Uterus (tissue), 4 donors: ENCODE results near the gene ACSS2. TPM values are rescaled to one million over a fixed set of nuclear protein-coding genes. Genes with fewer than 3 reads are reported as not detected.
"Not testable (repeated sequence)": the region's sequence is repeated elsewhere in the genome, so short reads cannot be mapped to it uniquely, and the experiment has no call there.

Experiments
- DNase-seq, 2 donors: peaks; one replicate each; pipeline ENCODE4 v3.0.0-alpha.2; 2019 to 2020
- H3K27ac ChIP-seq, 2 donors: fragments of 200-600 bp; sonication (generic); 1 replicate in 1 of 2; 2 replicates in 1 of 2; pipeline ENCODE4 v1.5.1; 2016 to 2018
- H3K27me3 ChIP-seq, 2 donors: fragments of 200-600 bp; sonication (generic); one replicate each; pipeline ENCODE4 v1.5.1; 2018 to 2019; ENCODE audit warnings: control low read depth in 1 of 2
- H3K36me3 ChIP-seq, 2 donors: fragments of 200-600 bp; sonication (generic); one replicate each; pipeline ENCODE4 v1.5.1; 2019; ENCODE audit warnings: control low read depth in 1 of 2
- H3K4me1 ChIP-seq, 2 donors: fragments of 200-600 bp; sonication (generic); one replicate each; pipeline ENCODE4 v1.5.1; 2018 to 2019; ENCODE audit warnings: control low read depth in 1 of 2
- H3K4me3 ChIP-seq, 2 donors: fragments of 200-600 bp; sonication (generic); 1 replicate in 1 of 2; 2 replicates in 1 of 2; pipeline ENCODE4 v1.5.1; 2018 to 2019; ENCODE audit warnings: mild to moderate bottlenecking in 1 of 2
- H3K9me3 ChIP-seq, 2 donors: fragments of 200-600 bp; sonication (generic); one replicate each; pipeline ENCODE4 v1.5.1; 2019; ENCODE audit warnings: control low read depth in 1 of 2
- POLR2A ChIP-seq, 2 donors: fragments of 450-650 bp; IDR thresholded peaks; one replicate each; pipeline ENCODE4 v1.6.1; 2016; ENCODE audit warnings: antibody characterized with exemption in 2 of 2, mild to moderate bottlenecking in 1 of 2, moderate library complexity in 1 of 2
- intact Hi-C: fragments of 100-400 bp; cut with DNase I; formaldehyde crosslinking; loops from one replicate; pipeline ENCODE4 v1.15.1; 2023; ENCODE audit warnings: low total_unique reads
- total RNA-seq, 4 donors: library from RNA; depleted of rRNA in 3 of 4; stranded (reverse); fragments of >200 nt in 3 of 4; gene quantifications; one replicate each; pipeline versions ENCODE4 v1.1.0 to v1.2.4, GENCODE V29; 2014 to 2023
- TF ChIP-seq, protein P1 (sequence below), 4 experiments: fragments of 200-600 bp in 2 of 4; fragments of 450-650 bp in 2 of 4; sonication (generic) in 2 of 4; IDR thresholded peaks; one replicate each; pipeline ENCODE4 v1.5.1; 2016 to 2019; ENCODE audit warnings: antibody characterized with exemption in 4 of 4, mild to moderate bottlenecking in 2 of 4, moderate library complexity in 1 of 4
- donor health status: DM: yes; HTN: yes; CAD: no.

Gene ACSS2
- total RNA-seq, 4 donors from 2014 or later, result 18.8 to 138 (median 48.7) TPM

DNA sequence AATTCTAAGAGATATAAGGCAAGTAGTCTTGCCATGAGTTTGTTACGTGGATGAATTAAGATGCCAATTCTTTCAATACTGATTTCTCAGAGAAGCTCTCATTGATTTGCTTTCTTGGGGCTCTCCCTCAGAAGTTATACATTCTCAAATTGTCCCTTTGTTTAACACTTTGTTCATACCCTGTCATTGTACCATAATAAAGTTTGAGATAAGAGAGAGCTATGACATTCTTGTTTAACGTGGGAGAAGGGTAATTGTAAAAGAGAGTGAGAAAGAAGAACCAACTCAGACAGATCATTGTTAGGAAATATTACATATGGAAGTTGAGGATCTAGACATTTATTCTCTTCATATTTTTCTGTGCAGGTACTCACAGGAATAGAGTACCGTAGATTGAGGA lies 19.1 kb downstream of the ACSS2 start:
- intact Hi-C loops, result no loop called here
- H3K36me3 ChIP-seq, result no peaks in the 10 kb centered on the region
- TF ChIP-seq, protein P1, sequence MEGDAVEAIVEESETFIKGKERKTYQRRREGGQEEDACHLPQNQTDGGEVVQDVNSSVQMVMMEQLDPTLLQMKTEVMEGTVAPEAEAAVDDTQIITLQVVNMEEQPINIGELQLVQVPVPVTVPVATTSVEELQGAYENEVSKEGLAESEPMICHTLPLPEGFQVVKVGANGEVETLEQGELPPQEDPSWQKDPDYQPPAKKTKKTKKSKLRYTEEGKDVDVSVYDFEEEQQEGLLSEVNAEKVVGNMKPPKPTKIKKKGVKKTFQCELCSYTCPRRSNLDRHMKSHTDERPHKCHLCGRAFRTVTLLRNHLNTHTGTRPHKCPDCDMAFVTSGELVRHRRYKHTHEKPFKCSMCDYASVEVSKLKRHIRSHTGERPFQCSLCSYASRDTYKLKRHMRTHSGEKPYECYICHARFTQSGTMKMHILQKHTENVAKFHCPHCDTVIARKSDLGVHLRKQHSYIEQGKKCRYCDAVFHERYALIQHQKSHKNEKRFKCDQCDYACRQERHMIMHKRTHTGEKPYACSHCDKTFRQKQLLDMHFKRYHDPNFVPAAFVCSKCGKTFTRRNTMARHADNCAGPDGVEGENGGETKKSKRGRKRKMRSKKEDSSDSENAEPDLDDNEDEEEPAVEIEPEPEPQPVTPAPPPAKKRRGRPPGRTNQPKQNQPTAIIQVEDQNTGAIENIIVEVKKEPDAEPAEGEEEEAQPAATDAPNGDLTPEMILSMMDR (IDR thresholded peaks at IDR 0.05), result no peak
- no peak for TF ChIP-seq POLR2A (IDR thresholded peaks at IDR 0.05)
- H3K4me3 ChIP-seq, result no peak overlapping the region
- H3K9me3 ChIP-seq, result no peaks in the 10 kb centered on the region
- no peak overlapping the region for H3K27ac ChIP-seq
- no peaks in the 10 kb centered on the region for H3K4me1 ChIP-seq
- H3K27me3 ChIP-seq, result no peaks in the 10 kb centered on the region
- no peak for DNase-seq

DNA sequence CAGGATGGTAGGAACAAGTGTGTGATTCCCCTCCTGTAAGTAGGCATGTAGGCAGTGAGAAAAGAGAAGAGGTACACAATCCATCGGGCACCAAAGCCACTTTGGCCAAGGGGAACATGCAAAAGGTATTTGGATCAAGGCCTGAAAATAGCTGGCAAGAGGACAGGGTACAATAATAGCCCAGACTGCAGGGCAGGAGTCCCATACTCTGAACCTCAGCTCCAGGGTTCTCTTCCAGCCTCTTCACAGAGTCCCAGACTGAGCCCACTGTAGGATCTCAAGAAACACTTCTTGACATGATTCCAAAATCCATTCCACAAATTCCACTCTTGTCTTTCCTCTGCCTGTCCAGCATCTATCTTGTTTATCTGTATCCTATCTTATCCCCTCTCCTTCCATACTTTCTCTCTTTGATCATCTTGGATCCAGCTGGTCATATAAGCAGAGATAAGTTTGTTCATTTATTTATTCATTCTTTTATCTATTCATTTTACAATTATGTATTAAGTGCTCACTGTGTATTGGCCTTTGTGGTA lies 19.7 kb downstream of the ACSS2 start:
- Histone ChIP-seq H3K9me3 (no peaks in the 10 kb centered on the region), H3K27me3 (no peaks in the 10 kb centered on the region), H3K4me3 (no peak overlapping the region), H3K4me1 (no peaks in the 10 kb centered on the region), H3K27ac (no peak overlapping the region), H3K36me3 (no peaks in the 10 kb centered on the region)
- TF ChIP-seq, protein P1 (IDR thresholded peaks at IDR 0.05), result no peak
- no peak for TF ChIP-seq POLR2A (IDR thresholded peaks at IDR 0.05)
- DNase-seq, result no peak
- intact Hi-C loops, result no loop called here

DNA sequence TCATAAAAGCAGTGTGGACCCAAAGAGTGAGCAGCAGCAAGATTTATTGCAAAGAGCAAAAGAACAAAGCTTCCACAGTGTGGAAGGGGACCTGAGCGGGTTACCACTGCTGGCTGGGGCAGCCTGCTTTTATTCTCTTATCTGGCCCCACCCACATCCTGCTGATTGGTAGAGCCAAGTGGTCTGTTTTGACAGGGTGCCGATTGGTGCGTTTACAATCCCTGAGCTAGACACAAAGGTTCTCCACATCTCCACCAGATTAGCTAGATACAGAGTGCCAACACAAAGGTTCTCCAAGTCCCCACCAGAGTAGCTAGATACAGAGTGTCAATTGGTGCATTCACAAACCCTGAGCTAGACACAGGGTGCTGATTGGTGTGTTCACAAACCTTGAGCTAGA lies 21.7 kb downstream of the ACSS2 start:
- DNase-seq, H3K4me1 ChIP-seq, H3K36me3 ChIP-seq, intact Hi-C loops, H3K4me3 ChIP-seq, H3K9me3 ChIP-seq, H3K27ac ChIP-seq, H3K27me3 ChIP-seq: not testable (repeated sequence)

DNA sequence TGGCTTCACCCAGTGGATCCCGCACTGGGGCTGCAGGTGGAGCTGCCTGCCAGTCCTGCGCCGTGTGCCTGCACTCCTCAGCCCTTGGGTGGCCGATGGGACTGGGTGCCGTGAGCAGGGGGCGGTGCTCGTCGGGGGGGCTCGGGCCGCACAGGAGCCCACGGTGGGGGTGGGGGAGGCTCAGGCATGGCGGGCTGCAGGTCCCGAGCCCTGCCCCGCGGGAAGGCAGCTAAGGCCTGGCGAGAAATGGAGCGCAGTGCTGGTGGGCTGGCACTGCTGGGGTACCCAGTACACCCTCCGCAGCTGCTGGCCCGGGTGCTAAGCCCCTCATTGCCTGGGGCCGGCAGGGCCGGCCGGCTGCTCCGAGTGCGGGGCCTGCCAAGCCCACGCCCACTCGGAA lies 22.3 kb downstream of the ACSS2 start:
- H3K9me3 ChIP-seq, H3K27ac ChIP-seq, H3K27me3 ChIP-seq, H3K4me3 ChIP-seq, intact Hi-C loops, H3K4me1 ChIP-seq, DNase-seq, H3K36me3 ChIP-seq: not testable (repeated sequence)

DNA sequence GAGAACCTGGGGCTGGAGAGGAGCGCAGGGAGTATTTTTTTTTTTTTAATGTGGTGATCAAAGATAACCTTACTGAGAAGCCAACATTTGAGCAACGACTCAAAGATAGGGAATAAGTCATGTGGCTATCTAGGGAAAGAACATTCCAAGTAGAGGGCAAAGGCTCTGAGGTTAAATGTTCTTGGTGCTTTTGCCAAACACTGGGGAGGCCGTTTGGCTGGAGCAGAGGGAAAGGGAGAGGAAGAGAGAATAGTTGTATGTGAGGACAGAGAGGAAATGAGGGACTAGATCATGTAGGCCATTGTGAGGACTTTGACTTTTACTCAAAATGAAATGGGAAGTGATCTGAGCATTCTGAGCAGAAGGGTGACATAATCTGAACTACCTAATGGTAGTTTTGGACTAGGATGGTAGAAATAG lies 27.8 kb downstream of the ACSS2 start:
- DNase-seq, result no peak
- intact Hi-C loops, result no loop called here
- Histone ChIP-seq H3K27ac (no peak overlapping the region), H3K9me3 (no peaks in the 10 kb centered on the region), H3K36me3 (no peaks in the 10 kb centered on the region), H3K4me1 (no peaks in the 10 kb centered on the region), H3K4me3 (no peak overlapping the region), H3K27me3 (no peaks in the 10 kb centered on the region)
- TF ChIP-seq POLR2A (IDR thresholded peaks at IDR 0.05), result no peak
- TF ChIP-seq, protein P1 (IDR thresholded peaks at IDR 0.05), result no peak

DNA sequence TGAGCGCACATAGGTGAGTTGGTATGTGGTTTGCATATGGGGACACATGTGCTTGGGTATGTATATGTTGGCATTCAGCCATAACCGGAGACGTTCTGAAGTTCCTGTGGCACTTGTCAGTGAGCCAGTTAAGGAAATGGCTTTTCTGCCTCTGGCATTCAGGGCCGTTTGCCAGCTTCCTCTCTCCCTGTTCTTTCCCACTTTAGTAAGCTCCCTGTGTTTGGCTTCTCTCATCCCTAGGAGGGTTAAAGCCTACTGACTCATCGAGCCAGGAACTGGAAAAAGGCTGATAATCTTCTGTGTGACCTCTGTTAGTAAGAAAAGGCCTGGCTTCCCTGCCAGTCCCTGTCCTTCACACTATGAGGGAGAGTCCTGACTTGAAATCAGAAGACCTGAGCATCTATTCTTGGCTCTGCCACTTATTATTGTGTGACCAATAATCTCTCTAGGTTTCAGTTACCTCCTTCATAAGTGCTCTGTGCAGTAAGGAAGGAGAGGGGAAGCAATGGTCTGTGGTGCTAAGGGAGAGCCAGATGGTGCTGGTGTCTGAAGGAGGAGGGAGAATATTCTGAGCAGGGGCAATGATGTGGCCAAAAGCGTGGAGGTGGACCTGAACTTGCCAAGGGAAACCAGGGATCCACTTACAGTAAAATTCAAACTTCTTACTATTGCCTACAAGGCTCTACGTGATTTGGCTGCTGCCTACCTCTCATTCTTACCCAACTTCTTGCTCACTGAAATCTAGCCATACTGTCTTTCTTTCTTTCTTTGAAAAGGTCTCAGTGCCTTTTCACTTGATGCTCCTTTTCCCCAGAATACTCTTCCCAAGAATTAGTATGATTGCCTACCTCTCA lies 31.4 kb downstream of the ACSS2 start:
- no peaks in the 10 kb centered on the region for H3K36me3 ChIP-seq
- H3K27ac ChIP-seq, result peak overlapping the region; percentile 56 to 63
- H3K9me3 ChIP-seq, result no peaks in the 10 kb centered on the region
- H3K4me3 ChIP-seq, result no peak overlapping the region
- no peaks in the 10 kb centered on the region for H3K27me3 ChIP-seq
- intact Hi-C loops, result no loop called here
- H3K4me1 ChIP-seq, result no peaks in the 10 kb centered on the region
- DNase-seq, result peak in 1 of 2 donors; percentile 44
- TF ChIP-seq, protein P1 (IDR thresholded peaks at IDR 0.05), result no peak
- no peak for TF ChIP-seq POLR2A (IDR thresholded peaks at IDR 0.05)
